NCI-H345 treated with DMSO at 0.1 percent for 48 hours (cell line): ENCODE measurements around the gene FAM50B.

Experiments used
- DNase-seq: peaks from one replicate; lab custom pipeline; 2025; ENCODE audit not compliant: unreplicated experiment; lab: John Stamatoyannopoulos, UW

FAM50B gene, protein sequence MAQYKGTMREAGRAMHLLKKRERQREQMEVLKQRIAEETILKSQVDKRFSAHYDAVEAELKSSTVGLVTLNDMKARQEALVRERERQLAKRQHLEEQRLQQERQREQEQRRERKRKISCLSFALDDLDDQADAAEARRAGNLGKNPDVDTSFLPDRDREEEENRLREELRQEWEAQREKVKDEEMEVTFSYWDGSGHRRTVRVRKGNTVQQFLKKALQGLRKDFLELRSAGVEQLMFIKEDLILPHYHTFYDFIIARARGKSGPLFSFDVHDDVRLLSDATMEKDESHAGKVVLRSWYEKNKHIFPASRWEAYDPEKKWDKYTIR

DNA sequence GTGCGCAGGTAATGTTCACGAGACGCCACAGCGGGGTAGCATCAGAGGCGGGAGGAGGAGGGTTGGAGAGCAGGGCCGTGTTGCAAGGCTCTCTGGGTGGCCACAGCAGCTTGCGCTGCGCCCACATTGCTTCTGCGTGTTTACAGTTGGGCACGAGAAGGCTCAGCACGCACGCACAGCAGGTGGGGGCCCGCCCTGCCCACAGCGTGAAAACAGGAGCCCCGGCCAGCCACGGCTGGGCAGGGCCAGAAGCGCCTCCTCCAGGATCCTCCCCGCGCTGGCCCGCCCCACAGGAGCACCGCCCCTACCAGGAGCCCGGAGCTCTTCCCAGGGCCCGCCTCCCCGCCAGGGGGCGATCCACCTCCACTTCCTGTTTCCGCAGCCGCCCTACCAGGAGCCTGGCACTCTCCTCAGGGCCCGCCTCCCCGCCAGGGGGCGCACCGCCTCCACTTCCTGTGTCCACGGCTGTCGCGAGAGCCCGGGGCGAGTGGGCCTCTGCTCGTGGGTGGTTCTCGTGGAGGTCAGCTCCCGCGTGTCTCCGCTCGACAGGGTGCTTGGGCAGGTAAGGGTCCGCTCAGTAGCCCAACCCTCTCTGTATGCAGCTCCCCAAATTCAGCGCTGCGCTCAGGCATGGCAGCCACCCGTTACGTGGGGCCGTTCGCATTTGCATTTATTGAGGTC is at the start of gene FAM50B:
FAM50B (plus strand) TSS at position 449 of the 681 bp plus-strand sequence. CDS start 439 bp downstream, outside the sequence.
- DNase-seq: no peak

DNA sequence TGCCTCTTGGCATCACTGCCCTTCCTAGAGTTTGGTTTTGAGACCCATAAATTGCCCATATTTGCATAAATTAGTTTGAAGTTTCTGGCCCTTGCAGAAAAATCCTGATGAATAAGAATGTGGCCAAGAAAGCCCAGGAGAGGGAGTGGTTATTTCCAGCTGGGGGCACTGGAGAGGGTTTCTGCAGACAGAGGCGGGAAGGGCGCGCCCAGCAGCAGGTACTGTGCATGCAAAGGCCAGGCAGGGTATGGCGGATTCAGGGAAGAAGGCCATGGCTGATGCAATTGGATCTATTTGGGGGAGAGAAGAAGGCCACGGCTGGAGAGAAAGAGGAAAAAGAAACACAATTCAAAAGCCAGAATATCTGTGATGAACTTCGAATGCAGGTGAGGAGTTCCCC is 49.5 kb upstream of the FAM50B start:
- DNase-seq: no peak

DNA sequence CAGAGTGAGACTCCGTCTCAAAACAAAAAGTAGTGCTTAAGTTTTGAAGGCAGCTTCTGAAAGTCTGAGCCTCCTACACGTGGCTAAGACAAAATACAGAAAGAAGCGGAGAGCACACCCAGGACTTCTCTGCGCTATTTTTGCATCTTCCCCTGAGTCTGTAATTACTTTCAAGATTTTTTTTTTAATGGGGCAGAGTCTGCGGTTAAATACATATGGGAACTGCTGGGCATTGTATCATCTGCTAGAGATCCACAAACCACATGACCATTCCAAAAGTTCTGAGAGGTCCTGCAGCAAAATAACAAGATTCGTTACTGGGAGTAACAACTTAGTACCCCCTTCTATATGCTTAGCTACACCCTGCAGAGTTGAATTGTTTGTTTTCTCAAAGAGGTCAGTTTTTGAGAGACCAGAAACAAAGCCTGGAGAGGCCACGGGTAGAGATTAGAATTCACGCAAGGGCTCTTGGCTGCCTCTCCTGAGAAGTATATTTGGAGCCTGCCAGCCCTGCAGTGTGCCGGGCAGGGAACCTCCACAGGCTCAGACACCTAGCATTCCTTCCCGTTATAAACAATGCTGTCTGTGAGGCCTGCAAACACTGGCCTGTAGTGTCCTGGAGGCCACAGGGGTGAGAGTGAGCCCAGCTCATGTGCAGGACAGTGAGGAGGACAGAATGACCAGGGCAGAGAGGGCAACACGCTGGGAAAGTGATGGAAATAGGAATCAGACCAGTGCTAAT is 48.2 kb upstream of the FAM50B start:
- no peak for DNase-seq

DNA sequence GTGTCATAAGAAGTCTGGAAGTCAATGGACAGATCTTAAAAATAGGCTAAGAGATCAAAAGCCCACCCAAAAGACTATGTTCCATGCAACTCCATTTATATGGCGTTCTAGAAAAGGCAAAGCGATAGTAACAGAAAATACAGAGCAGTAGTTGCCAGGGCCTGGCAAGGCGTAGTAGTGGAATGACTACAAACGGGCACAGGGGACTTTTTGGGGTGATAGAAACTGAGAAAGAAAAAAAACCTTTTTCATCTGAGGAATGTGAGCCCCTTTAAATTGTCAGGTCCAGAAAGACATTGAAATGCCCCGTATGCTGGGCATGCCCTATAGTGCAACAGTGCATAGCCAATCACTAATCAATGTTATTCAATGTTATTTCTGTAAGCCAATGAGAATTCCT is 47.2 kb upstream of the FAM50B start:
- no peak for DNase-seq

DNA sequence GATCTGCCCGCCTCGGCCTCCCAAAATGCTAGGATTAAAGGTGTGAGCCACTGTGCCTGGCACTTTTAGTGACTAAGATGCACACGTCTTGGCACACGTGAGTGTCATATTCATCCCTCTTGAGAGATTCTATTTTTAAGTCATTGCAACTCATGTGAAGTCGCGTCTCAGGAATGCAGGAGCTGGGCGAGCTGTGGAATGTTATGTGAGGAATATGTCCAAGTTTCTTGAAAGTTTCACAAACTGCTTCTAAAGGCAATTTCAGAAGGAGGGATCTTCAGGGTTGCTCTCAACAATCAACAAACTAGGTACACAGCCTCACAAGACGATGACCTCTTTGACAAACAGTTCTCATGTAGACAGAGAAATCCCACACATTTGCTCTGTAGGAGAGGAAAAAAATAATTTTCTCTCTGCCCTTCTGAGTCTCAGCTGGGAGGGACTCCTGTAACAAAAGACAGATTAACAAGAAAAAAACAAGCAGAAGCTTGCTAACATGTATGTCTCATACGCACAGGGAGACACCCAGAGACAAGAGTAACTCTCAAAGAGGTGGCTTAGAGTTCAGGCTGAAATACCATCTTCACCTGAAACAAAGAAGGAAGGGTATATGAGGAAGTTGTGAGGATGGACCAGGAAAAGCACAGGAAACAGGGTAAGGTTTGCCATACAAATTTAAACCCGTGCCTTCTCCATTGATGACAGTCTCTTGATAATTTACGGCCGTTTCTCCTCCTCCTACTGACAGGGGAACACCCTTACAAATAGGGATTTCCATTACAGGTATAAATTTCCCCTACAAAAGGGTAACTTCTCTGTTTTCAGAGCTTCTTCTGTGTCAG is 45.3 kb upstream of the FAM50B start:
- DNase-seq: no peak

DNA sequence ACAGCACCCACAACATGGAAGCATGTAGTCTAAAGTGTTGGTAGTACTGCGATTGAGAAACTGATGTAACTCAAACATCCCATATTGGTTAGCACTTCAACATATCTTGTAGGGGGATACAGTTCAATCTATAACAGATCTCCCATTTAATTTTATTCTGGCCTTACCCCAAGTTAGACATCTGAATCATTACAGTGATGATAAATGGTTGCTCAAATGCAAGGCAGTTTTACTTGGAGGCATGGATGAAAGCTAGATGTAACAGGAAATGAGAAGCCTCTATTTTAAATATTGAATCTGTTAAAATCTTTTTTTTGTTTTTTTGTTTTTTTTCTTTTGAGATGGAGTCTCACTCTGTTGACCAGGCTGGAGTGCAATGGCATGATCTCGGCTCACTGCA is 44.2 kb upstream of the FAM50B start:
- DNase-seq: no peak

DNA sequence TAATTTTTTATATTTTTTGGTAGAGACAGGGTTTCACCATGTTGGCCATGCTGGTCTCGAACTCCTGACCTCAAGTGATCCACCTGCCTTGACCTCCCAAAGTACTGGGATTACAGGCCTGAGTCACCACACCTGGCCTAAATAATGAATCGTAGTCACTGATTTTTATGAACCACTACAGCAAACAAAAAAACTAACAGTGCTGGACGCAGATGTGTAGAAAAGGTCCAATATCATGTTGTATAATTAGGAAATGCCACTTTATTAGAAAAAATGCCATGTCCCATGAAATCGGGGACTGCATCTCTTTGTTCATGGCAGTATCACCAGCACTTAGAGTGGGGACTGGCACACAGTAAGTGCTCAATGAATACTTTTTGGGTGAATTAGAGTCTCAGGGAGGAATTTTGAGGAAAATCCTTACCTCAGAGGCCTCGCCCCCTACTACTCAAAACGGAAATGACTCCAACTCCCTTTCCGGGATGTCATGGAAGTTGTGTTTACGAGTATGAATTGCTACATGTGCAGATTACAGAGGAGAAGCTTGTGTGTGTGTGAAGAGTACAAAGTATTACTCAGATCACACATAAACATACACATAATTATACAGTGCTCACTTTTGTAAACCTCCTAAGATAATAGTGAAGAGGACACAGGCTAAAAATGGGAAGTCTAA is 43.6 kb upstream of the FAM50B start:
- DNase-seq: no peak

DNA sequence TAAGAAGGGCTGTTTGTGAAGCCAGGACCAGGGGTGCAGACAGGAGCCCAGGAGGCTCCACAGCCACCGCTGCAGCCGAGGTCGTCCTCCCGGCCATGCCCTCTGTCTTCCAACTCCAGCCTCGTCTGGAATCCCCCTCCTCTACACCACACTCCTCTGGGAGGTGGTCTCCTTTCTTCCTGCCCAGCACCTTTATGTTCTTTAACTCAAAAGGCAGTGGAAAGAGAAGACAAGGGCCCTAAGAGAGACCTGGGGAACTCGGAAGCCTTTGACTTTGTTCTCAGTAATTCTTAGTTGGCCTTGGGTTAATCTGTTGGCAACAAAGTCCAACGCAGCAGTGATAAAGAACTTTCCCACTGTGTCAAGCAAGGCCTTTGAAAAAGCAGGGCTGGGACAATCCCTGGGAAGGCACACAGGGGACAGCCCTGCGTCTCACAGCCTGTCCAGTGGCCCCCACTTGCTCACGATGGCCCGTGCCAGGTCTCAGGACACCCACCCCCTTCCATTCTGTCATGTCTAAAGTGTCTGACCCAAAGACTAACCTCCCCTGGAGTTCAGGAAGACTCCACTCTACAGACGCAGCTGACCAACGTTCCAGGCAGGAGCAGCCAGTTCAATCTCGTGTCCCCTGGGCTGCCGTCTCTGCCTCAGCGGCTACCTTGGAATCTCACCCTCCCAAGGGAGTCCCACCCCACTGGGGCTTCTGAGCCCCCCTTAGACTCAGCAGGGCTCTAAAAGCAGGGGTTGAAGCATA is 42.8 kb upstream of the FAM50B start:
- no peak for DNase-seq

DNA sequence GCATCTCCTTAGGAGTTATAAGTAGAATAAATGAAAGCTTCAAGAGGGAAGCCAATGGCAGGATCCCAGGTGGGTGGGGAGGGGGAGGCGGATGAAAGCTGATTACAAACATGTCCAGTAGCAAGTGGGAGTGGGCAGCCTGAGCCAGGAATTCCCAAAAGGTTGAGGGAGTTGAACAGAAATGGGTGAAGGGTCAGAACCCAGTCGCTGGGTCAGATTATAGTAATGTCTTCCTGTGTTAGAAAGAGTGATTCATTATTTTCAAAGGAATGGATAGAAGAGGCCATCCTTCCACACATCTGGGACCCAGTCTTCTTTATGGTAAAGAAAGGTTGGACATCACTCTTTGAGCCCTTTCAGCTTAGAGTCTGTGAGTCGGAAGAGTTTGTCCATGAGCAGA is 41.0 kb upstream of the FAM50B start:
- DNase-seq: no peak

DNA sequence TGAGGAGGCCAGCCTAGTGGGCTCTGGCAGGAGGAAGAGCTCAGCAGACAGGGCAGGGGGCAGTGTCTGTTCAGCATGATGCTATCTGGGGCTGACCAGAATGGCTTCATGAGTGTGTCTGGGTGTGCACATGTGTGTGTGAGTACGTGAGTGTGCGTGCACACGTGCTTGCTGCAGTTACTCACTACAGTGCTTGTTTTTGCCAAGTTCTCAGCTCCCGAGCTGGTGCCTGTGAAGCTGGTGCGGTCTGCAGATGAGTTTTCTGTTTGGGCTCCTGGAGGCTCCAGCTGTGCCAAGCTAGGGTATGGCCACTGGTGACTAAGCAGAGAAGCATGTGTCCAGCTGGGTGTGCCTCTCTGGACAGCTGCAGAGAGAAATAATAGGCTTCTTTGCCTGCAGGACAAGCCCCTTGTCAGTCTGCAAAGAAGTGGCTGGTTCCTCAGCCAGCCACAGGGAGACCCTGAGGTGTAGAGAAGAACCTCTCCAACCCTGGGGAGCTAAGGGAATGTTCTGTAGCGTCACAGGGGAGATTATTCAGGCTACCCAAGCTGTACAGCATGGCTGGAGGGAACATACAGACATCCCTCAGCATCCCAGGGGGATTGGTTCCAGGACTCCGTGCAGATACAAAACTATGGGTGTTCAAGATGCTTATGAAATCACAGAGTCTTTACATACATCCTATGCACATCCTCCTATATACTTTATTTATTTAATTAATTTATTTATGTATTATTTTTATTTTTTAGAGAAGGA is 40.2 kb upstream of the FAM50B start:
- DNase-seq: no peak

DNA sequence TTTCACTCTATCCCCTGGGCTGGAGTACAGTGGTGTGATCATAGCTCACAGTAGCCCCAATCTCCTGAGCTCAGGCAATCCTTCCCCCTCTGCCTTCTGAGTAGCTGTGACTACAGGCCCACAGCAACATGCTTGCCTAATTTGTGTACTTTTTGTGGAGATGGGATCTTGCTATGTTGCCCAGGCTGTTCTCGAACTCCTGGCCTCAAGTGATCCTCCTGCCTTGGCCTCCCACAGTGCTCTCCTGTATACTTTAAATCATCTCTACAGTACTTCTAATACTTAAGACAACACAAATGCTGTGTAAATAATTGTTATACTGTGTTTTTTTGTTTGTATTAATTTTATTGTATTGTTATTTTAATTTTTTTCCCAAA is 39.7 kb upstream of the FAM50B start:
- DNase-seq: no peak

DNA sequence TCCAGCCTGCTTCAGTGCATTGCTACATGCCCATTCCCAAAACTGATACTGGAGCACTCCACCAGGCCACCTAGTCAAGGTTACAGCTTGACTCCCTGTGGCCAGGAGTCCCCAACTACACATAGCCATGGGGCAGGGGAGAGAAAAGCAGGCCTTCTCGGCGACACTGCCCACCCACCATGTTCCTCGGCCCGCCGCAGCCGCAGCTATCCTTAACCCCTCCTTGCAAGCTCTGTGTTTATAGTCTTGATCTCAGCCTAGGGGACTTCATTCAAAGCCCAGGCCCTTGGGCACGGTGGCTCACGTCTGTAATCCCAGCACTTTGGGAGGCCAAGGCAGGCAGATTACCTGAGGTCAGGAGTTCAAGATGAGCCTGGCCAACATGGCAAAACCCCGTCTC is 39.2 kb upstream of the FAM50B start:
- DNase-seq: no peak

DNA sequence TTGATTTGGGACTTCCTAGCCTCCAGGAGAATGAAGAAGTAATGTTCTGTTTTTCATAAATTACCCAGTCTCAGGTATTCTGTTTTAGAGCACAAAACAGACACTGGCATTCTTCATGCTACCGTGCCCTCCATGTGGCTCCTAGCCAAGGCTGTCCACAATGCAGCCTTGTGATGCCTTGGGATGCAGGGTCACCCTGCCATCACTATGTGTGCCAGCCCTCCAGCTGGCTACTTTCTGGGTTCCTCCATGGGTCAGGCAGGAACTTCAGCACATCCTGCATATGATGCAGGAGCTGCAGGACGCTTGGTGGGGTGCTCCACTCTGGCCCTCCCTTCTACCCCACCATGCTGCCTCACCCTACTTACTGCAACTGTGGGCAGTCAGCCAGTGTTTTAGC is 38.0 kb upstream of the FAM50B start:
- no peak for DNase-seq

DNA sequence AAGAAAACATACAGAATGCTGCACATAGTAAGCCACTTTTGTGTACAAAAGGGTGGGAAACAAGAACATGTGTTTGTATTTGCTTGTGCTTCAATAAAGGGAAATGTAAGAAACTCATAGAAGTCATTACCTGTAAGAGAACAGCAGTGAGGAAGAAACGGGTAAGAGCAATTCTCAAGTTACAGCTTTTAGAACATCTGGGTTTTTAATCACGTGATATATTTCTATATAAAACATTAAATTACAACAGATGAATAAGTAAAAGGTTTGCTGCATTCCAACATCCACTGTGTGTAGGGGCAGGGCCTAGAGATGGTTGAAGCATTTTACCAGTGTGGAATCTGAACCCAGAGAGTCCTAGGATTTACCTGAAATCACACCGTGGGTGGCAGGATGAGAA is 36.6 kb upstream of the FAM50B start:
- DNase-seq: no peak

DNA sequence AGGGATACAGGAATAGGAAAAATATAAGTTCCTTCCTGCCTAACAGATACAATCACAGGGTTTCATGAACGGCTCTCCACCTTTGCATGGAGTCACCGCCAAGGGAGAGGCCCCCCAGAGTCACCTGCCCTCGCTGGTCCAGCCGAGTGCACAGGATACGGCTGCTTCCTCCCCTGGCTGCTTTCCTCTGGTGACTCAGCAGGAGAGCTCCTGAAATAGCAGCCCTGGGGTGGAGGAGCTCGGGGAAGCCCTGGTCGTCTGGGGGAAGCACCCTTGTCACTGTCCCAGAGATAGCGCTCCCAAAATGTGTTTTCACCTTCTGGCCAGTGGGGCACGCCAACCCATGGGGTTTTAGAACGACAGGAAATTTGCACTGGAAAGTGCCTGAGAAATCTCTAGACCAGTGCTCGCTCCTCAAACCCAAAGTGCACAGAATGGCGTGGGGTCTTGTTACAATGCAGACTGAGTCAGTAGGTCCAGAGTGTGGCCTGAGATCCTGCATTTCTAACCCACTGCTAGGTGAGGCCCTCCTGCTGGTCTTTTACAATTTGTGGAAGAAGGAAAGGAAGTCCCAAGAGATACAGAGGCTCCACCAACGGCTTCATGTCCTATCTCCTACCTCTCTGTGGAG is 35.9 kb upstream of the FAM50B start:
- no peak for DNase-seq

DNA sequence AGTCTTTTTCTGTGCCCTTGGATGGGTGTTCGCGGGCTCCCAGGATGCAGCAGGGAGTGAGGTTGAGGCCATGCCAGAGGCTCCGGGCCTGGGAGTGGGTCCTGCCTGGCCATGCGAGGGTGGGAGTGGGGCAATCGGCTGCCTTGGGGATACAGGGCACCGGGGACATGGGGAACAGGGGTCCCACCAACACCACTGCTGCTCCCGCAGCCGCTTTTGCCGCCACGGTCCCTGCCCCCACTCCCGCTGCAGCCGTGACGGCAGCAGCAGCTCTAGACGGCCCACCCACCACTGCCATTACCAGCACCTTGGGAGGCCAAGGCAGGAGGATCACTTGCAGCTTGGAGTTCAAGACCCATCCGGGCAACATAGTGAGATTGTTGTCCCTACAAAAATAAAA is 35.3 kb upstream of the FAM50B start:
- no peak for DNase-seq

DNA sequence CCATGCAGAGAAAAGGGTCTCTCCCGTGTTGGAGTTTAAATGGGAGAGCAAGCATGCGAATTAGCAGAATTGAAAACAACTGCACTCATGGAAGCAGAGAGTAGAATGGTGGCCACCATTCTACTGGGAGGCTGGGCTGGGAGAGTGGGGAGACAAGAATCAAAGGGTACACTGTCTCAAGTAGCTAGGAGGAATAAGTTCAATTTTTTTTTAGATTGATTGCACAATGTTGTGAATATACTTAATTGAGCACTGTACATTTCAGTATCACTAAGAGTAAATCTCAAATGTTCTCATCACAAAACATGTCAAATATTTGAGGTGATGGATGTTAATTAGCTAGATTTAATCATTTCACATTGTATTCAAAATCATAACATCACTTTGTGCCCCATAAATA is 34.6 kb upstream of the FAM50B start:
- no peak for DNase-seq

DNA sequence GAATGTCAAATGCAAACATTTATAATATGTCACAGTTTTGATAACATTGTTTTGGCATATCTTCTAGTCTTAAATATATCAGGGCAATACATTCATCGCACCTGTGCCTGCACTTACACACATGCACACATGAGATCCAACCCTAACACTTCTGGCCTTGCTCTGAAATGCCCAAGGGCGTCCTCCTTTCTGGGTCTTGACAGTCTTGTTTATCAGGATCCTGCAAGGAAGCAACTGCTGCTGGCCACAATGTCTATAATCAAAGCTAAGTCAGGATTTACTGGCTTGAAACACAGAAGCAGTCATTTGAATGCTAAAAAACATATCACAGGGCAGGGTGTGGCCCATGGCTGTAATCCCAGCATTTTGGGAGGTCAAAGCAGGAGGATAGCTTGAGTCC is 32.9 kb upstream of the FAM50B start:
- no peak for DNase-seq
